Pancreas (tissue), 10 donors: ENCODE data around the gene KDM2A. TPM values are rescaled to one million over a fixed set of nuclear protein-coding genes. Genes with fewer than 3 reads are reported as not detected.

ENCODE experiments used
- ATAC-seq, 4 donors: fragments of 200-7000 bp; cut with Tn5 transposase; one replicate each; pipeline versions ENCODE4 v1.8.0 to v1.9.1; 2020; ENCODE audit warnings: mild to moderate bottlenecking in 4 of 4, moderate library complexity in 4 of 4
- DNase-seq, 6 donors: peaks; one replicate each; pipeline ENCODE4 v3.0.0-alpha.2; 2020
- FAIRE-seq: peaks from 2 replicates; lab custom pipeline; 2012; peaks lifted over from hg19 to GRCh38; lab: Jason Lieb, UNC
- H3K27ac ChIP-seq, 4 donors: fragments of 200-600 bp; sonication (generic); 1 replicate in 3 of 4; 2 replicates in 1 of 4; pipeline versions ENCODE4 v1.5.0 to v1.8.0; 2020
- H3K27me3 ChIP-seq, 4 donors: fragments of 200-600 bp; one replicate each; pipeline ENCODE4 v1.8.0; 2021
- H3K36me3 ChIP-seq, 3 donors: fragments of 200-600 bp; sonication (generic) in 1 of 3; one replicate each; pipeline versions ENCODE4 v1.5.0 to v1.8.0; 2020 to 2021
- H3K4me1 ChIP-seq, 3 donors: fragments of 200-600 bp; one replicate each; pipeline ENCODE4 v1.8.0; 2021
- H3K4me3 ChIP-seq, 4 donors: fragments of 200-600 bp; sonication (generic) in 2 of 4; one replicate each; pipeline versions ENCODE4 v1.5.0 to v1.8.0; 2020 to 2021
- H3K9me3 ChIP-seq, 4 donors: fragments of 200-600 bp; one replicate each; pipeline ENCODE4 v1.8.0; 2021
- WGBS, 2 donors: extraction: QIAGEN DNeasy Blood & Tissue Kit; methylation state at CpG; one replicate each; pipeline ENCODE4 v1.1.7; 2013; 5-methylcytosine and 5-hydroxymethylcytosine counted together
- intact Hi-C, 3 donors: fragments of 100-400 bp; cut with DNase I; formaldehyde crosslinking; loops; one replicate each; pipeline versions ENCODE4 v1.11.1 to v1.14.2; 2022
- polyA plus RNA-seq, 2 donors: library from polyadenylated mRNA; stranded (reverse); fragments of 200-250 nt; gene quantifications; one replicate each; pipeline ENCODE4 v1.2.3, GENCODE V29; 2013
- total RNA-seq, 6 donors: library from RNA; stranded (reverse); fragmentation: NEBNext Ultra II Directional in 4 of 6; extraction: Animal tissue kit (Norgen Biotek cat#: 25700) in 4 of 6; gene quantifications; one replicate each; pipeline versions ENCODE4 v1.2.1 to v1.2.4, GENCODE V29; 2021 to 2023
- TF ChIP-seq, protein P1 (sequence below), 4 donors: fragments of 200-600 bp; sonication (generic) in 3 of 4; IDR thresholded peaks; one replicate each; pipeline versions ENCODE4 v1.5.0 to v1.8.0; 2021; ENCODE audit warnings: antibody characterized with exemption in 4 of 4
- donor health status: healthy with polysubstance abuse.
- donor health status: DM: no; HTN: no; CAD: no; lungs with moderate emphysema.
- donor health status: DM: no; HTN: no; CAD: no.
- donor health status: control.
- donor health status: control.
- donor health status: Bipolar disorder and iron deficiency.
- donor health status: DM: yes; HTN: yes; CAD: no.
- donor health status: DM: no; HTN: no; CAD: no.
- donor health status: DM: no; HTN: no; CAD: no.
- donor health status: DM: yes; HTN: yes; CAD: no.

KDM2A gene
- total and polyA plus RNA-seq, 8 donors = 17.2 to 39.1 (median 22.5) TPM

DNA sequence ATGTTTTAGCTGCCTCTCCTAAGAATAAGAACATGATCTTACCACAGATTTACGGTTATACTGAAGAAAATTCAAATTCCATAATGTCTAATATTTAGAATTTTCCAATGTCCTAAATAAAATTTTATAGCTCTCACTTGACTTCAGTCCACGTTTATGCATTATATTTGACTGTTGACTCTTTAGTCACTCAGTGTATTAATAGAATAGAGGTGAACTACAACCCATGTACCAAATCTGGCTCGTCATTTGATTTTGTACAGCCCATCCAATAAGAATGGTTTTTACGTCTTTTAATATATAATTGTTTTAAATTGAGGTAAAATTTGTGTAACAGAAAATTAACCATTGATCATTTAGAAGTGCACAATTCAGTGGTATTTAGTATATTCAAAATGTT is 34.9 kb downstream of the KDM2A start:
- intact Hi-C loops = no loop called here
- no peaks in the 10 kb centered on the region for H3K36me3 ChIP-seq
- no peak overlapping the region for H3K4me3 ChIP-seq
- ATAC-seq (no peak), FAIRE-seq (no peak), DNase-seq (no peak)
- peaks cover 0 to 3% (median 0%) of the 10 kb centered on the region in 3 donors for H3K4me1 ChIP-seq
- no peaks in the 10 kb centered on the region for H3K9me3 ChIP-seq
- TF ChIP-seq, protein P1, sequence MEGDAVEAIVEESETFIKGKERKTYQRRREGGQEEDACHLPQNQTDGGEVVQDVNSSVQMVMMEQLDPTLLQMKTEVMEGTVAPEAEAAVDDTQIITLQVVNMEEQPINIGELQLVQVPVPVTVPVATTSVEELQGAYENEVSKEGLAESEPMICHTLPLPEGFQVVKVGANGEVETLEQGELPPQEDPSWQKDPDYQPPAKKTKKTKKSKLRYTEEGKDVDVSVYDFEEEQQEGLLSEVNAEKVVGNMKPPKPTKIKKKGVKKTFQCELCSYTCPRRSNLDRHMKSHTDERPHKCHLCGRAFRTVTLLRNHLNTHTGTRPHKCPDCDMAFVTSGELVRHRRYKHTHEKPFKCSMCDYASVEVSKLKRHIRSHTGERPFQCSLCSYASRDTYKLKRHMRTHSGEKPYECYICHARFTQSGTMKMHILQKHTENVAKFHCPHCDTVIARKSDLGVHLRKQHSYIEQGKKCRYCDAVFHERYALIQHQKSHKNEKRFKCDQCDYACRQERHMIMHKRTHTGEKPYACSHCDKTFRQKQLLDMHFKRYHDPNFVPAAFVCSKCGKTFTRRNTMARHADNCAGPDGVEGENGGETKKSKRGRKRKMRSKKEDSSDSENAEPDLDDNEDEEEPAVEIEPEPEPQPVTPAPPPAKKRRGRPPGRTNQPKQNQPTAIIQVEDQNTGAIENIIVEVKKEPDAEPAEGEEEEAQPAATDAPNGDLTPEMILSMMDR (IDR thresholded peaks at IDR 0.05) = no peak
- 85 to 91% methylated on average over 4 of the region's 4 CpGs for WGBS, 2 donors
- H3K27ac ChIP-seq = no peak overlapping the region
- no peaks in the 10 kb centered on the region for H3K27me3 ChIP-seq

DNA sequence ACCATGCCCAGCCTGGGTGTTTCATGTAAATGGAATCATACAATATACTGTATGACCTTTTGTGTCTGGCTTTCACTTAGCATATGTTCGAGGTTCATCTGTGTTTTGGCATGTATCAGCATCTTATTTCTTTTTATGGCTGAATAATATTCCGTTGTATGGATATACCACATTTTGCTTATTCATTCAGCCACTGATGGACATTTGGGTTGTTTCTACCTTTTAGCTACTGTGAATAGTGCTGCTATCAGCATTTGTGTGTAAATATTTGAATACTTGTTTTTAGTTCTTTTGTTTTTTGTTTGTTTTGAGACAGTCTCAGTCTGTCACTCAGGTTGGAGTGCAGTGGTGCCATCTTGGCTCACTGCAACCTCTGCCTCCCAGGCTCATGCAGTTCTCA is 35.7 kb downstream of the KDM2A start:
- peaks cover 0 to 1% (median 0%) of the 10 kb centered on the region in 3 donors for H3K4me1 ChIP-seq
- ATAC-seq = no peak
- WGBS, 2 donors = 96 to 98% methylated on average over 2 of the region's 2 CpGs
- H3K27me3 ChIP-seq = no peaks in the 10 kb centered on the region
- intact Hi-C loops = no loop called here
- no peaks in the 10 kb centered on the region for H3K9me3 ChIP-seq
- TF ChIP-seq, protein P1 (IDR thresholded peaks at IDR 0.05) = no peak
- no peak overlapping the region for H3K27ac ChIP-seq
- H3K36me3 ChIP-seq = no peaks in the 10 kb centered on the region
- FAIRE-seq = no peak
- no peak overlapping the region for H3K4me3 ChIP-seq
- DNase-seq = no peak

DNA sequence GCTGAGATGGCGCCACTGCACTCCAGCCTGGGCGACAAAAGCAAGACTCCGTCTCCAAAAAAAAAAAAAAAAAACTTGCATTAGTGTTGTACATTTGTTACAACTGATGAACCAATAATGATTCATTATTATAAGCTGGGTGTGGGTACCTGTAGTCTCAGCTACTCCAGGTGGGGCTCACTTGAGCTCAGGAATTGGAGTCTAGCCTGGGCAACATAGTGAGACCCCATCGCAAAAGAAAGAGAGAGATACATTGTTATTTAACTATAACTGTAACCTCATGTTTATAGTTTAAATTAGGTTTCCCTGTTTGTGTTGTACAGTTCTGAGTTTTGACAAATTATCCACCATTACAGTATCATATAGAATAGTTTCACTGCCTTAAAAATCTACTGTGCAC is 38.6 kb downstream of the KDM2A start:
- no peak overlapping the region for H3K4me3 ChIP-seq
- no peaks in the 10 kb centered on the region for H3K4me1 ChIP-seq
- DNase-seq (no peak), FAIRE-seq (no peak), ATAC-seq (no peak)
- H3K36me3 ChIP-seq = no peaks in the 10 kb centered on the region
- WGBS, 2 donors = 99% methylated on average over 4 of the region's 4 CpGs
- intact Hi-C loops = no loop called here
- no peak overlapping the region for H3K27ac ChIP-seq
- TF ChIP-seq, protein P1 (IDR thresholded peaks at IDR 0.05) = no peak
- no peaks in the 10 kb centered on the region for H3K27me3 ChIP-seq
- H3K9me3 ChIP-seq = no peaks in the 10 kb centered on the region

DNA sequence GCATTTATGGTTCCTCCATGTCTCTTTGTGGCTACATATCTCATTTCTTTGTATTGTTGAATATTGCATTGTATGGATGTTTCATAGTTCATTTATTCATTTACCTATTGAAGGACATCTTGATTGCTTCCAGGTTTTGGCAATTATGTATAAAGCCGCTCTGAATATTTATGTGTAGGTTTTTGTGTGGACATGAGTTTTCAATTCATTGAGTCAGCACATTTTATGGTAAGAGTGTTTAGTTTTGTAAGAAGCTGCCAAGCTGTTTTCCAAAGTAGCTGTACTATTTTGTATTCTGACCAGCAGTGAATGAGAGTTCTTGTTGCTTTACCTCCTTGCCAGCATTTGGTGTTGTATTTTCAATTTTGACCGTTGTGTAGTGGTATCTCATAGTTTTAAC is 39.2 kb downstream of the KDM2A start:
- DNase-seq = no peak
- H3K27ac ChIP-seq = no peak overlapping the region
- no peak for FAIRE-seq
- H3K4me3 ChIP-seq = no peak overlapping the region
- WGBS, 2 donors = 86 to 92% methylated on average over 2 of the region's 2 CpGs
- H3K4me1 ChIP-seq = no peaks in the 10 kb centered on the region
- intact Hi-C loops = no loop called here
- TF ChIP-seq, protein P1 (IDR thresholded peaks at IDR 0.05) = no peak
- H3K27me3 ChIP-seq = no peaks in the 10 kb centered on the region
- no peaks in the 10 kb centered on the region for H3K36me3 ChIP-seq
- no peak for ATAC-seq
- H3K9me3 ChIP-seq = no peaks in the 10 kb centered on the region

DNA sequence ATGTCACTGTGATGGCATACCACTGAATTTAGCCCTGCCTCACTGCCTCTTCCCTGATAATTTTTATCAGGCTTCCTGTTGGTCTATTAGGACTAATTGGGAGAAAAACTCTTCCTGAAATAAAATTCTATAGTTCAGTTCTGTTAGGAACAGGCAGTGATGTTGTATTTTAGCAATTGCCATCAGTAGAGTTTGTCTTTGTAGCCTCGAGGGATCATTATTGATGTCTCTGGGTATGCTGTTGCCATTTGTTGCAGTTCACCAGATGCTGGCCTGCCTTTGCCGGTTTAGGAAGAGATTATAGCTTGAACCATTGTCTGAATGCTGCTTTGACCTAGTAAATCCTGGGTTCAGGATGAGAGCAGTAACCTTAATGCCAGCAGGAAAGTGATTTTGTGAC is 41.0 kb downstream of the KDM2A start:
- Histone ChIP-seq H3K4me3 (no peak overlapping the region), H3K36me3 (no peaks in the 10 kb centered on the region), H3K4me1 (no peaks in the 10 kb centered on the region), H3K9me3 (no peaks in the 10 kb centered on the region), H3K27ac (no peak overlapping the region), H3K27me3 (no peaks in the 10 kb centered on the region)
- intact Hi-C loops = no loop called here
- FAIRE-seq (no peak), ATAC-seq (no peak), DNase-seq (no peak)
- 64 to 70% methylated on average over 2 of the region's 2 CpGs for WGBS, 2 donors
- TF ChIP-seq, protein P1 (IDR thresholded peaks at IDR 0.05) = no peak
